Measurements from ENCODE around the gene SLC7A6. TPM values are rescaled to one million over a fixed set of nuclear protein-coding genes. Genes with fewer than 3 reads are reported as not detected.
A peak's percentile ranks its signal among the peaks of the same experiment; 100 is the strongest.

SLC7A6 gene
- total and polyA plus RNA-seq, 2 of the 13 experiments (the other 11 are each of a cell fraction or from before 2014, with no cell fraction given) = 35.8 to 70.8 TPM

DNA sequence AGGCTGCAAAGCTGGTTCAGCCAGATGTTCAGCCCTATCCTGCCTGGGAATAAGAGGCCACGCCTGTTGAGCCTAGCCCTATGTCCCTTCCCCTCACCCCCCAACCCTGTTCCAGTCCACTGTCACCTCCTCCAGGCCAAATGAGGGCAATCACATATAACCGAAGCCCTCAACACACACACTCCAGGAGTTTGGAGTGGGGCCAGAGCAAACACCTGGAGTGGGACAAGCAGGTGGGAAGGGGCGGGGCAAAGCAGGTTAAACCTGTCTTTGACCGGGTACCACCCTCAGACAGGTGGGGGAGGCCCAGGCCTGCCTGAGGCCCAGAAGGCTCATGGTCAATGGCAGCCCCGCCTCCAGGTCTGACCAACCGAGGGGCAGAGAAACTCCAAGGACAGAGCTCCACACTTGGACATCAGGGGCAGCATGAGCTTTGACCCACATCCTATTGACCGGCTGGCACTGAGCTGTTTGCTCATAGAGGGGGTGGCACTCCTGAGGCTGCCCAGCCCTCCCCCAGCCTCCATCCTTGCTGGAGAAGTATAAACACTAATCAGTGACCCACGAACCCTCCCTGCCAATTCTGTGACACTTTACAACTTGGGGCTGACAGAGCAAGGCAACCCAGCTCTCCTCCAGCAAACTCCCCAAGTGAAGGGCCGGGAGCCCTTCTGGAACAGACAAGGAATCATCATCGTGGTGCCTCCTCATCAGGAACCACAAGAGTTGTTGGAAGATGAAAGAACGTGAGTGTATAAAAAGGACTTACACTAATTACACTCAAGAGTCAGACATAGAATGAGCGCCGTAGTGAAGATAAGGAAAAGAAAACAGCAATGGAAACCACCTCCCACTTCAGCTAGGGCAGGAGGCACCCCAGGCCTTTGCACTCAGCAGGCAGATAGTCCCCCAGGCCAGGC lies 29.9 kb upstream of the SLC7A6 start (continued):
- TF ChIP-seq NPAS2 (CRISPR knock-in tag; IDR thresholded peaks at IDR 0.05; ENCODE audit: borderline replicate concordance) = no peak
- TF ChIP-seq TEAD2 (CRISPR knock-in tag; IDR thresholded peaks at IDR 0.05) = no peak
- TF ChIP-seq ZNF790 (CRISPR knock-in tag; IDR thresholded peaks at IDR 0.05; ENCODE audit: borderline replicate concordance) = peak; percentile 86; the same call in 1 of the 2 replicates
- 0 out of 2 replicates have a peak, but pooled peaks have one; percentile 11 for TF ChIP-seq ZNF713 (CRISPR knock-in tag; IDR thresholded peaks at IDR 0.05)
- peak; percentile 70; the same call in 1 of the 2 replicates for TF ChIP-seq NFKBIZ (CRISPR knock-in tag; IDR thresholded peaks at IDR 0.05)
- TF ChIP-seq GLI4 (CRISPR knock-in tag; IDR thresholded peaks at IDR 0.05; ENCODE audit: borderline replicate concordance) = 0 out of 2 replicates have a peak, but pooled peaks have one; percentile 11
- 0 out of 2 replicates have a peak, but pooled peaks have one; percentile 25 for TF ChIP-seq KDM5B (CRISPR knock-in tag; IDR thresholded peaks at IDR 0.05; ENCODE audit: borderline replicate concordance)
- TF ChIP-seq ZNF549 (CRISPR knock-in tag; IDR thresholded peaks at IDR 0.05) = no peak
- TF ChIP-seq SRF (IDR thresholded peaks at IDR 0.05; ENCODE audit: low read depth, low read length) = peak; percentile 4; the same call in 1 of the 2 replicates
- TF ChIP-seq ZNF317 (CRISPR knock-in tag; IDR thresholded peaks at IDR 0.05) = no peak
- peak in 1 of 2 experiments; percentile 72; a peak in 2 of 4 replicates for TF ChIP-seq EP300 (IDR thresholded peaks at IDR 0.05; ENCODE audit: low read depth in 2 of 2, low read length in 2 of 2)
- TF ChIP-seq EP300 (CRISPR knock-in tag; IDR thresholded peaks at IDR 0.05; ENCODE audit: borderline replicate concordance) = no peak; the same call in 1 of the 2 replicates
- no peak for TF ChIP-seq PHB2 (IDR thresholded peaks at IDR 0.05; ENCODE audit: partially characterized antibody)
- no peak for TF ChIP-seq ARID3A (IDR thresholded peaks at IDR 0.05; ENCODE audit: low read depth, low read length)
- TF ChIP-seq PLRG1 (conservative IDR thresholded peaks at IDR 0.05) = no peak
- TF ChIP-seq JUND (CRISPR knock-in tag; IDR thresholded peaks at IDR 0.05) = peak; percentile 59; the same call in 1 of the 2 replicates
- TF ChIP-seq, protein P1, sequence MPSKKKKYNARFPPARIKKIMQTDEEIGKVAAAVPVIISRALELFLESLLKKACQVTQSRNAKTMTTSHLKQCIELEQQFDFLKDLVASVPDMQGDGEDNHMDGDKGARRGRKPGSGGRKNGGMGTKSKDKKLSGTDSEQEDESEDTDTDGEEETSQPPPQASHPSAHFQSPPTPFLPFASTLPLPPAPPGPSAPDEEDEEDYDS (CRISPR knock-in tag; IDR thresholded peaks at IDR 0.05) = peak; percentile 11
- TF ChIP-seq SNAPC4 (CRISPR knock-in tag; IDR thresholded peaks at IDR 0.05) = no peak
- TF ChIP-seq, protein P2, sequence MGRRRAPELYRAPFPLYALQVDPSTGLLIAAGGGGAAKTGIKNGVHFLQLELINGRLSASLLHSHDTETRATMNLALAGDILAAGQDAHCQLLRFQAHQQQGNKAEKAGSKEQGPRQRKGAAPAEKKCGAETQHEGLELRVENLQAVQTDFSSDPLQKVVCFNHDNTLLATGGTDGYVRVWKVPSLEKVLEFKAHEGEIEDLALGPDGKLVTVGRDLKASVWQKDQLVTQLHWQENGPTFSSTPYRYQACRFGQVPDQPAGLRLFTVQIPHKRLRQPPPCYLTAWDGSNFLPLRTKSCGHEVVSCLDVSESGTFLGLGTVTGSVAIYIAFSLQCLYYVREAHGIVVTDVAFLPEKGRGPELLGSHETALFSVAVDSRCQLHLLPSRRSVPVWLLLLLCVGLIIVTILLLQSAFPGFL (CRISPR knock-in tag; IDR thresholded peaks at IDR 0.05) = no peak
- TF ChIP-seq ZMYM3 (CRISPR knock-in tag; IDR thresholded peaks at IDR 0.05) = no peak
- no peak; the same call in 1 of the 2 replicates for TF ChIP-seq ZNF335 (CRISPR knock-in tag; IDR thresholded peaks at IDR 0.05)
- no peak for TF ChIP-seq ZNF263 (CRISPR knock-in tag; IDR thresholded peaks at IDR 0.05)
